Neural cell (in vitro differentiated cells): ENCODE results near the gene SDK1. TPM values are rescaled to one million over a fixed set of nuclear protein-coding genes. Genes with fewer than 3 reads are reported as not detected.

Experiments
- H2AFZ ChIP-seq: fragments of 200-600, 300-800 bp; sonication (generic), shearing (Covaris generic); 2 replicates; pipeline ENCODE4 v1.6.0; 2014; ENCODE audit warnings: low read depth, mild to moderate bottlenecking, antibody characterized with exemption, low read length, moderate library complexity
- H3F3A ChIP-seq: fragments of 200-600 bp; shearing (Covaris generic); 2 replicates; pipeline ENCODE4 v1.6.1; 2016; ENCODE audit warnings: mild to moderate bottlenecking, moderate library complexity, mixed read lengths, antibody characterized with exemption, low read length; ENCODE audit not compliant: insufficient read depth, poor library complexity, severe bottlenecking
- H3K27ac ChIP-seq: fragments of 200-600, 300-800 bp; sonication (generic), shearing (Covaris generic); 2 replicates; pipeline ENCODE4 v1.5.1; 2014; ENCODE audit warnings: mild to moderate bottlenecking, low read length, moderate library complexity
- H3K27me3 ChIP-seq: fragments of 300-800, 200-600 bp; sonication (generic), shearing (Covaris generic); 2 replicates; pipeline ENCODE4 v1.6.0; 2014; ENCODE audit warnings: mild to moderate bottlenecking, low read depth, low read length, moderate library complexity; ENCODE audit not compliant: insufficient read depth
- H3K36me3 ChIP-seq: fragments of 300-800, 200-600 bp; sonication (generic), shearing (Covaris generic); 2 replicates; pipeline ENCODE4 v1.5.1; 2014; ENCODE audit warnings: mild to moderate bottlenecking, antibody characterized with exemption, low read length, moderate library complexity; ENCODE audit not compliant: insufficient read depth
- H3K4me2 ChIP-seq: fragments of 300-800, 200-600 bp; sonication (generic), shearing (Covaris generic); 2 replicates; pipeline ENCODE4 v1.6.0; 2014; ENCODE audit warnings: mild to moderate bottlenecking, low read length
- H3K4me3 ChIP-seq: fragments of 300-800, 200-600 bp; sonication (generic), shearing (Covaris generic); 2 replicates; pipeline ENCODE4 v1.5.1; 2014; ENCODE audit warnings: mild to moderate bottlenecking, low read length, moderate library complexity
- H3K79me2 ChIP-seq: fragments of 200-600 bp; shearing (Covaris generic); replicated peaks from 2 replicates; pipeline ENCODE4 v1.6.0; 2014; ENCODE audit warnings: mild to moderate bottlenecking, low read length, moderate library complexity; ENCODE audit not compliant: insufficient read depth
- H3K9ac ChIP-seq: fragments of 300-800, 200-600 bp; sonication (generic), shearing (Covaris generic); 2 replicates; pipeline ENCODE4 v1.6.1; 2016; ENCODE audit warnings: mild to moderate bottlenecking, low read length, mixed read lengths
- H3K9me2 ChIP-seq: fragments of 200-600 bp; shearing (Covaris generic); 2 replicates; pipeline ENCODE4 v1.6.1; 2016; ENCODE audit warnings: mild to moderate bottlenecking, low read length, mixed read lengths; ENCODE audit not compliant: insufficient read depth
- H3K9me3 ChIP-seq: fragments of 200-600, 300-800 bp; sonication (generic), shearing (Covaris generic); 2 replicates; pipeline ENCODE4 v1.6.1; 2016; ENCODE audit warnings: mild to moderate bottlenecking, mixed run types, low read length, moderate library complexity, mixed read lengths
- H4K20me1 ChIP-seq: fragments of 200-600 bp; shearing (Covaris generic); 2 replicates; pipeline ENCODE4 v1.6.1; 2016; ENCODE audit warnings: mild to moderate bottlenecking, mixed run types; ENCODE audit not compliant: insufficient read depth
- EP300 ChIP-seq: fragments of 450-650 bp; conservative IDR thresholded peaks from 2 replicates; pipeline ENCODE4 v1.6.1; 2014; ENCODE audit warnings: antibody characterized with exemption, mild to moderate bottlenecking, moderate library complexity; ENCODE audit not compliant: poor library complexity, severe bottlenecking
- EZH2 ChIP-seq: fragments of 200-600, 300-800 bp; shearing (Covaris generic), sonication (generic); IDR thresholded peaks from 2 replicates; pipeline ENCODE4 v1.6.1; 2014; ENCODE audit warnings: antibody characterized with exemption, low read length, borderline replicate concordance, mild to moderate bottlenecking; ENCODE audit not compliant: insufficient read depth, poor library complexity, severe bottlenecking
- MXI1 ChIP-seq: fragments of 450-650 bp; conservative IDR thresholded peaks from 2 replicates; pipeline ENCODE4 v1.6.1; 2014; ENCODE audit warnings: antibody characterized with exemption, mild to moderate bottlenecking; ENCODE audit not compliant: poor library complexity, severe bottlenecking
- POLR2AphosphoS5 ChIP-seq: IDR thresholded peaks from 2 replicates; pipeline ENCODE4 v1.6.1; 2012
- RAD21 ChIP-seq: fragments of 450-650 bp; conservative IDR thresholded peaks from 2 replicates; pipeline ENCODE4 v1.6.1; 2014; ENCODE audit warnings: antibody characterized with exemption, mild to moderate bottlenecking, moderate library complexity
- SMC3 ChIP-seq: fragments of 450-650 bp; conservative IDR thresholded peaks from 2 replicates; pipeline ENCODE4 v1.6.1; 2014; ENCODE audit warnings: antibody characterized with exemption, mild to moderate bottlenecking, moderate library complexity; ENCODE audit not compliant: poor library complexity
- TAF1 ChIP-seq: IDR thresholded peaks from 2 replicates; pipeline ENCODE4 v1.6.1; 2012; ENCODE audit warnings: low read depth
- polyA plus RNA-seq: library from polyadenylated mRNA; depleted of rRNA; stranded (reverse); fragments of >200 nt; gene quantifications from 2 replicates; pipeline ENCODE4 v1.2.3, GENCODE V29; 2014
- TF ChIP-seq, protein P1 (sequence below): IDR thresholded peaks from 2 replicates; pipeline ENCODE4 v1.6.1; 2012; ENCODE audit warnings: borderline replicate concordance
- TF ChIP-seq, protein P2 (sequence below): fragments of 450-650 bp; IDR thresholded peaks from 2 replicates; pipeline ENCODE4 v1.5.1; 2014; ENCODE audit warnings: antibody characterized with exemption, mild to moderate bottlenecking, moderate library complexity; ENCODE audit not compliant: poor library complexity, severe bottlenecking

Gene SDK1
- polyA plus RNA-seq, 1 donor from 2014 or later, result 2.7 TPM

GRCh38 chr7:4057289-4057616, 756.2 kb downstream of the SDK1 start:
- H4K20me1 ChIP-seq, result no peaks in the 10 kb centered on the region
- H3K27ac ChIP-seq, result no peak overlapping the region
- no peaks in the 10 kb centered on the region for H3K79me2 ChIP-seq
- no peaks in the 10 kb centered on the region for H3F3A ChIP-seq
- no peaks in the 10 kb centered on the region for H3K9me3 ChIP-seq
- TF ChIP-seq, protein P1, sequence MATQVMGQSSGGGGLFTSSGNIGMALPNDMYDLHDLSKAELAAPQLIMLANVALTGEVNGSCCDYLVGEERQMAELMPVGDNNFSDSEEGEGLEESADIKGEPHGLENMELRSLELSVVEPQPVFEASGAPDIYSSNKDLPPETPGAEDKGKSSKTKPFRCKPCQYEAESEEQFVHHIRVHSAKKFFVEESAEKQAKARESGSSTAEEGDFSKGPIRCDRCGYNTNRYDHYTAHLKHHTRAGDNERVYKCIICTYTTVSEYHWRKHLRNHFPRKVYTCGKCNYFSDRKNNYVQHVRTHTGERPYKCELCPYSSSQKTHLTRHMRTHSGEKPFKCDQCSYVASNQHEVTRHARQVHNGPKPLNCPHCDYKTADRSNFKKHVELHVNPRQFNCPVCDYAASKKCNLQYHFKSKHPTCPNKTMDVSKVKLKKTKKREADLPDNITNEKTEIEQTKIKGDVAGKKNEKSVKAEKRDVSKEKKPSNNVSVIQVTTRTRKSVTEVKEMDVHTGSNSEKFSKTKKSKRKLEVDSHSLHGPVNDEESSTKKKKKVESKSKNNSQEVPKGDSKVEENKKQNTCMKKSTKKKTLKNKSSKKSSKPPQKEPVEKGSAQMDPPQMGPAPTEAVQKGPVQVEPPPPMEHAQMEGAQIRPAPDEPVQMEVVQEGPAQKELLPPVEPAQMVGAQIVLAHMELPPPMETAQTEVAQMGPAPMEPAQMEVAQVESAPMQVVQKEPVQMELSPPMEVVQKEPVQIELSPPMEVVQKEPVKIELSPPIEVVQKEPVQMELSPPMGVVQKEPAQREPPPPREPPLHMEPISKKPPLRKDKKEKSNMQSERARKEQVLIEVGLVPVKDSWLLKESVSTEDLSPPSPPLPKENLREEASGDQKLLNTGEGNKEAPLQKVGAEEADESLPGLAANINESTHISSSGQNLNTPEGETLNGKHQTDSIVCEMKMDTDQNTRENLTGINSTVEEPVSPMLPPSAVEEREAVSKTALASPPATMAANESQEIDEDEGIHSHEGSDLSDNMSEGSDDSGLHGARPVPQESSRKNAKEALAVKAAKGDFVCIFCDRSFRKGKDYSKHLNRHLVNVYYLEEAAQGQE, result no peak
- TF ChIP-seq EP300 (no peak), SMC3 (no peak), POLR2AphosphoS5 (no peak), TAF1 (no peak), MXI1 (no peak), RAD21 (no peak), EZH2 (no peak)
- TF ChIP-seq, protein P2, sequence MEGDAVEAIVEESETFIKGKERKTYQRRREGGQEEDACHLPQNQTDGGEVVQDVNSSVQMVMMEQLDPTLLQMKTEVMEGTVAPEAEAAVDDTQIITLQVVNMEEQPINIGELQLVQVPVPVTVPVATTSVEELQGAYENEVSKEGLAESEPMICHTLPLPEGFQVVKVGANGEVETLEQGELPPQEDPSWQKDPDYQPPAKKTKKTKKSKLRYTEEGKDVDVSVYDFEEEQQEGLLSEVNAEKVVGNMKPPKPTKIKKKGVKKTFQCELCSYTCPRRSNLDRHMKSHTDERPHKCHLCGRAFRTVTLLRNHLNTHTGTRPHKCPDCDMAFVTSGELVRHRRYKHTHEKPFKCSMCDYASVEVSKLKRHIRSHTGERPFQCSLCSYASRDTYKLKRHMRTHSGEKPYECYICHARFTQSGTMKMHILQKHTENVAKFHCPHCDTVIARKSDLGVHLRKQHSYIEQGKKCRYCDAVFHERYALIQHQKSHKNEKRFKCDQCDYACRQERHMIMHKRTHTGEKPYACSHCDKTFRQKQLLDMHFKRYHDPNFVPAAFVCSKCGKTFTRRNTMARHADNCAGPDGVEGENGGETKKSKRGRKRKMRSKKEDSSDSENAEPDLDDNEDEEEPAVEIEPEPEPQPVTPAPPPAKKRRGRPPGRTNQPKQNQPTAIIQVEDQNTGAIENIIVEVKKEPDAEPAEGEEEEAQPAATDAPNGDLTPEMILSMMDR, result no peak
- no peak overlapping the region for H2AFZ ChIP-seq
- no peaks in the 10 kb centered on the region for H3K9me2 ChIP-seq
- H3K4me3 ChIP-seq, result no peak overlapping the region
- no peaks in the 10 kb centered on the region for H3K27me3 ChIP-seq
- H3K4me2 ChIP-seq, result no peak overlapping the region
- no peaks in the 10 kb centered on the region for H3K36me3 ChIP-seq
- H3K9ac ChIP-seq, result no peak overlapping the region

- Histone ChIP-seq H3K36me3 (no peaks in the 10 kb centered on the region), H2AFZ (no peak overlapping the region), H3K79me2 (no peaks in the 10 kb centered on the region), H3K4me3 (no peak overlapping the region), H3K27ac (no peak overlapping the region), H3K9me3 (no peaks in the 10 kb centered on the region), H3K9me2 (no peaks in the 10 kb centered on the region), H3K4me2 (no peak overlapping the region), H3K9ac (no peak overlapping the region), H3F3A (no peaks in the 10 kb centered on the region), H3K27me3 (no peaks in the 10 kb centered on the region), H4K20me1 (no peaks in the 10 kb centered on the region)
- TF ChIP-seq EZH2 (no peak), SMC3 (no peak), TAF1 (no peak), POLR2AphosphoS5 (no peak), EP300 (no peak), MXI1 (no peak), RAD21 (no peak)
- TF ChIP-seq, protein P2, result no peak
- TF ChIP-seq, protein P1, result no peak
Measured at GRCh38 chr7:4058158-4058557, 757.1 kb downstream of the SDK1 start.
